Suprapubic skin (tissue), 4 donors: ENCODE results near the gene BMP8B.

Source experiments
- EP300 ChIP-seq: sonication (generic); formaldehyde crosslinking; IDR thresholded peaks from one replicate; pipeline ENCODE4 v1.6.1; 2017; ENCODE audit warnings: antibody characterized with exemption
- POLR2A ChIP-seq, 2 donors: fragments of 450-650 bp; IDR thresholded peaks; one replicate each; pipeline ENCODE4 v1.6.1; 2017; ENCODE audit warnings: antibody characterized with exemption in 2 of 2, mild to moderate bottlenecking in 2 of 2, moderate library complexity in 2 of 2
- POLR2AphosphoS5 ChIP-seq, 3 donors: sonication (generic); formaldehyde crosslinking; IDR thresholded peaks; one replicate each; pipeline ENCODE4 v1.6.1; 2017; ENCODE audit warnings: antibody characterized with exemption in 3 of 3
- TF ChIP-seq, protein P1 (sequence below), 2 donors: fragments of 200-600 bp in 1 of 2; fragments of 450-650 bp in 1 of 2; sonication (generic) in 1 of 2; IDR thresholded peaks; one replicate each; pipeline ENCODE4 v1.5.1; 2016 to 2019; ENCODE audit warnings: antibody characterized with exemption in 2 of 2, mild to moderate bottlenecking in 1 of 2, moderate library complexity in 1 of 2

DNA sequence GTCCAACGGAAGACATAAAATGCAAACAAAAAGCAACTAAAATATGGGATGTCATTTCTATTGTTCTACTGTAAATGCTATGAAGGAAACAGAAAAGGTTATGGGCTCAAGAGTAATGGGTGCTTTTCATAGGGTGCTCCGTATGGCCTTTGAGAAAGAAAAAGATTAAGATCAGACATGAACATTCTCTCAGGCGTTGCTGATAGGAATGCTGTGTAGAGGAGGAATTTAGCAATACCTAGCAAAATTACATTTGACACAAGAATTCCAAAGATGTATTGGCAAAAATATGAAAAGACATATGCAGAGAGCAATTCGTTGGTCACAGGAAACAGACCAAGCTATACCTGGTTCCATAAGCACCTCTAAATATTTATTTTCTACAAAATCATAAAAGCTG, 11.8 kb downstream of the BMP8B start:
- TF ChIP-seq, protein P1, sequence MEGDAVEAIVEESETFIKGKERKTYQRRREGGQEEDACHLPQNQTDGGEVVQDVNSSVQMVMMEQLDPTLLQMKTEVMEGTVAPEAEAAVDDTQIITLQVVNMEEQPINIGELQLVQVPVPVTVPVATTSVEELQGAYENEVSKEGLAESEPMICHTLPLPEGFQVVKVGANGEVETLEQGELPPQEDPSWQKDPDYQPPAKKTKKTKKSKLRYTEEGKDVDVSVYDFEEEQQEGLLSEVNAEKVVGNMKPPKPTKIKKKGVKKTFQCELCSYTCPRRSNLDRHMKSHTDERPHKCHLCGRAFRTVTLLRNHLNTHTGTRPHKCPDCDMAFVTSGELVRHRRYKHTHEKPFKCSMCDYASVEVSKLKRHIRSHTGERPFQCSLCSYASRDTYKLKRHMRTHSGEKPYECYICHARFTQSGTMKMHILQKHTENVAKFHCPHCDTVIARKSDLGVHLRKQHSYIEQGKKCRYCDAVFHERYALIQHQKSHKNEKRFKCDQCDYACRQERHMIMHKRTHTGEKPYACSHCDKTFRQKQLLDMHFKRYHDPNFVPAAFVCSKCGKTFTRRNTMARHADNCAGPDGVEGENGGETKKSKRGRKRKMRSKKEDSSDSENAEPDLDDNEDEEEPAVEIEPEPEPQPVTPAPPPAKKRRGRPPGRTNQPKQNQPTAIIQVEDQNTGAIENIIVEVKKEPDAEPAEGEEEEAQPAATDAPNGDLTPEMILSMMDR (IDR thresholded peaks at IDR 0.05), result no peak
- no peak for TF ChIP-seq POLR2A (IDR thresholded peaks at IDR 0.05)
- TF ChIP-seq EP300, result no peak
- TF ChIP-seq POLR2AphosphoS5 (IDR thresholded peaks at IDR 0.05), result no peak
